HG03521 (cell line): ENCODE measurements around the gene GRIFIN.
"Not testable (repeated sequence)": the region's sequence is repeated elsewhere in the genome, so short reads cannot be mapped to it uniquely, and the experiment has no call there.

Experiments used
- ATAC-seq: cut with Tn5 transposase; IDR thresholded peaks from one replicate; pipeline ENCODE4 v1.9.1; 2021; ENCODE audit warnings: mild to moderate bottlenecking, moderate library complexity; ENCODE audit not compliant: unreplicated experiment

Gene GRIFIN

GRCh38 chr7:2480070-2480408 lies 3.8 kb upstream of the GRIFIN start:
- no peak for ATAC-seq

- no peak for ATAC-seq
Observed at GRCh38 chr7:2479276-2480069, 3.3 kb upstream of the GRIFIN start.

GRCh38 chr7:2478800-2479199 lies 2.6 kb upstream of the GRIFIN start:
- ATAC-seq, result no peak

GRCh38 chr7:2478399-2478785 lies 2.2 kb upstream of the GRIFIN start:
- no peak for ATAC-seq

- ATAC-seq, result no peak
Observed at GRCh38 chr7:2477447-2478398, 1.5 kb upstream of the GRIFIN start.

- no peak for ATAC-seq
Observed at GRCh38 chr7:2476776-2477446, 713 bp upstream of the GRIFIN start.

- no peak for ATAC-seq
Observed at GRCh38 chr7:2475678-2476015, 551 bp downstream of the GRIFIN start.

GRCh38 chr7:2474813-2475677 lies 1.2 kb downstream of the GRIFIN start:
- no peak for ATAC-seq

GRCh38 chr7:2474224-2474623 lies 2.0 kb downstream of the GRIFIN start:
- no peak for ATAC-seq

GRCh38 chr7:2473496-2474180 lies 2.6 kb downstream of the GRIFIN start:
- ATAC-seq, result no peak

- no peak for ATAC-seq
Observed at GRCh38 chr7:2472739-2473138, 3.5 kb downstream of the GRIFIN start.

- no peak for ATAC-seq
Observed at GRCh38 chr7:2471396-2471795, 4.8 kb downstream of the GRIFIN start.

GRCh38 chr7:2471022-2471329 lies 5.2 kb downstream of the GRIFIN start:
- no peak for ATAC-seq

GRCh38 chr7:2470204-2471021 lies 5.8 kb downstream of the GRIFIN start:
- no peak for ATAC-seq

GRCh38 chr7:2469460-2470203 lies 6.6 kb downstream of the GRIFIN start:
- not testable (repeated sequence) for ATAC-seq

- no peak for ATAC-seq
Observed at GRCh38 chr7:2468227-2468626, 8.0 kb downstream of the GRIFIN start.

GRCh38 chr7:2466675-2467074 lies 9.5 kb downstream of the GRIFIN start:
- ATAC-seq, result no peak

GRCh38 chr7:2465928-2466327 lies 10.3 kb downstream of the GRIFIN start:
- ATAC-seq, result no peak

GRCh38 chr7:2462731-2463130 lies 13.5 kb downstream of the GRIFIN start:
- ATAC-seq, result no peak
